CD14-positive monocyte (primary cell): ENCODE results near the gene SCAPER. TPM values are rescaled to one million over a fixed set of nuclear protein-coding genes. Genes with fewer than 3 reads are reported as not detected.

Experiments
- DNase-seq, 3 donors: peaks; one replicate each; pipeline ENCODE4 v3.0.0-alpha.2; 2011 to 2022
- H2AFZ ChIP-seq: 2 replicates; pipeline ENCODE4 v1.6.0; 2012; ENCODE audit warnings: mild to moderate bottlenecking, low read depth, low read length, inconsistent platforms; ENCODE audit not compliant: insufficient read depth, poor library complexity, severe bottlenecking
- H3K27ac ChIP-seq, 2 donors: 1 replicate in 1 of 2; 2 replicates in 1 of 2; pipeline ENCODE4 v1.5.1; 2012 to 2013; ENCODE audit warnings: low read length in 2 of 2, control low read depth in 1 of 2, inconsistent platforms in 1 of 2, low read depth in 1 of 2, mild to moderate bottlenecking in 1 of 2
- H3K27me3 ChIP-seq, 2 donors: one replicate each; pipeline versions ENCODE4 v1.6.0 to v1.6.1; 2011 to 2013; ENCODE audit warnings: low read length in 2 of 2; ENCODE audit not compliant: control insufficient read depth in 2 of 2, insufficient read depth in 2 of 2
- H3K36me3 ChIP-seq, 2 donors: replicated peaks in 1 of 2; 1 replicate in 1 of 2; 2 replicates in 1 of 2; pipeline versions ENCODE4 v1.5.1 to v1.6.1; 2012 to 2013; ENCODE audit warnings: low read length in 2 of 2, control low read depth in 1 of 2, inconsistent platforms in 1 of 2, mild to moderate bottlenecking in 1 of 2; ENCODE audit not compliant: insufficient read depth in 2 of 2, control insufficient read depth in 1 of 2
- H3K4me1 ChIP-seq, 2 donors: 1 replicate in 1 of 2; 2 replicates in 1 of 2; pipeline versions ENCODE4 v1.5.1 to v1.6.1; 2012 to 2013; ENCODE audit warnings: low read length in 2 of 2, control low read depth in 1 of 2, inconsistent platforms in 1 of 2, mild to moderate bottlenecking in 1 of 2, moderate library complexity in 1 of 2; ENCODE audit not compliant: insufficient read depth in 2 of 2, control insufficient read depth in 1 of 2
- H3K4me2 ChIP-seq: replicated peaks from 2 replicates; pipeline ENCODE3; 2012; ENCODE audit warnings: low read length, moderate library complexity, mild to moderate bottlenecking; ENCODE audit not compliant: poor library complexity, severe bottlenecking; ENCODE audit errors: extremely low read depth
- H3K4me3 ChIP-seq, 3 experiments: fragments of 200-600 bp in 1 of 3; sonication (generic) in 1 of 3; replicated peaks in 1 of 3; 1 replicate in 2 of 3; 2 replicates in 1 of 3; pipeline ENCODE4 v1.5.1; 2011 to 2013; ENCODE audit warnings: low read length in 3 of 3, mild to moderate bottlenecking in 3 of 3, control low read depth in 2 of 3, low read depth in 2 of 3, inconsistent platforms in 1 of 3, moderate library complexity in 1 of 3
- H3K79me2 ChIP-seq: 2 replicates; pipeline ENCODE4 v1.6.0; 2012; ENCODE audit warnings: mild to moderate bottlenecking, control low read depth, inconsistent platforms, low read length, moderate library complexity; ENCODE audit not compliant: insufficient read depth
- H3K9ac ChIP-seq: 2 replicates; pipeline ENCODE4 v1.6.0; 2017; ENCODE audit warnings: low read length, mild to moderate bottlenecking; ENCODE audit not compliant: insufficient read depth, poor library complexity, severe bottlenecking
- H3K9me3 ChIP-seq, 2 donors: replicated peaks in 1 of 2; 1 replicate in 1 of 2; 2 replicates in 1 of 2; pipeline versions ENCODE4 v1.5.1 to v1.6.1; 2012 to 2013; ENCODE audit warnings: low read length in 2 of 2, control low read depth in 1 of 2; ENCODE audit not compliant: control insufficient read depth in 1 of 2, insufficient read depth in 1 of 2
- H4K20me1 ChIP-seq: 2 replicates; pipeline ENCODE4 v1.6.0; 2012; ENCODE audit warnings: mild to moderate bottlenecking, low read length, control low read depth, moderate library complexity; ENCODE audit not compliant: insufficient read depth
- H3K27ac Mint-ChIP-seq, 7 donors: one replicate each; pipeline ENCODE4 v1.8.0; 2020; ENCODE audit warnings: mild to moderate bottlenecking in 7 of 7, mixed read lengths in 7 of 7, moderate library complexity in 6 of 7, inconsistent platforms in 2 of 7
- H3K27me3 Mint-ChIP-seq, 3 donors: one replicate each; pipeline ENCODE4 v1.8.0; 2021 to 2022; ENCODE audit warnings: low read depth in 3 of 3, mild to moderate bottlenecking in 3 of 3, mixed read lengths in 3 of 3, moderate library complexity in 3 of 3, inconsistent platforms in 1 of 3
- H3K36me3 Mint-ChIP-seq, 2 donors: one replicate each; pipeline ENCODE4 v1.8.0; 2020; ENCODE audit warnings: mixed read lengths in 2 of 2, inconsistent platforms in 1 of 2, mild to moderate bottlenecking in 1 of 2
- H3K4me1 Mint-ChIP-seq: one replicate; pipeline ENCODE4 v1.8.0; 2020; ENCODE audit warnings: mild to moderate bottlenecking, mixed read lengths
- H3K4me3 Mint-ChIP-seq, 2 donors: one replicate each; pipeline ENCODE4 v1.8.0; 2020; ENCODE audit warnings: mild to moderate bottlenecking in 2 of 2, mixed read lengths in 2 of 2, moderate library complexity in 1 of 2
- H3K9me3 Mint-ChIP-seq, 7 donors: one replicate each; pipeline ENCODE4 v1.8.0; 2020 to 2022; ENCODE audit warnings: mixed read lengths in 7 of 7, mild to moderate bottlenecking in 6 of 7, moderate library complexity in 6 of 7, inconsistent platforms in 2 of 7
- WGBS: methylation state at CpG from one replicate; pipeline ENCODE4 v1.1.5; 2013; ENCODE audit warnings: missing lambda C conversion rate; ENCODE audit not compliant: insufficient coverage; 5-methylcytosine and 5-hydroxymethylcytosine counted together
- intact Hi-C, 2 donors: fragments of 100-400 bp; cut with micrococcal nuclease; formaldehyde crosslinking; loops; one replicate each; pipeline versions ENCODE4 v1.15.0 to v1.15.1; 2023
- polyA plus RNA-seq, 3 donors: library from polyadenylated mRNA; depleted of rRNA in 1 of 3; unstranded in 2 of 3; stranded (reverse) in 1 of 3; fragments of 300-500 nt in 2 of 3; fragments of >200 nt in 1 of 3; fragmentation: Illumina TruSeq in 2 of 3; gene quantifications; 1 replicate in 2 of 3; 2 replicates in 1 of 3; pipeline ENCODE4 v1.2.3, GENCODE V29; 2012 to 2021
- TF ChIP-seq, protein P1 (sequence below): fragments of 200-600 bp; IDR thresholded peaks from one replicate; pipeline ENCODE4 v1.8.0; 2022; ENCODE audit warnings: antibody characterized with exemption, mild to moderate bottlenecking

SCAPER gene
- polyA plus RNA-seq, 3 donors, result 2.5 to 5.4 (median 4.2) TPM

DNA sequence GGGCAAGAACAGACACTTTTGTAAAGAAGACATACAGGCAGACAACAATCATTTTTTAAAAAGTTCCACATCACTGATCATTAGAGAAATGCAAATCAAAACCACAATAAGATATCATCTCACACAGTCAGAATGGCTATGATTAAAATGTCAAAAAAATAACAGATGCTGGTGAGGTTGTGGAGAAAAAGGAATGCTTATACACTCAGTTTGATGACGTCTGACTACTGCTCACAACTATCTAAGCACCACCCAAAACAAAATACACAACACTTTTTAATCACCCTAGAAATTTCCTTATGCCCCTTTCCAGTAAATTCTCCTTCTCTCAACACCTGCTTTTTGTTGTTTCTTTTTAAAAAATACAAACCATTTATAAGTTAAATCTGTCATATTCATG lies 339.8 kb downstream of the SCAPER start:
- peaks cover 0 to 15% (median 6%) of the 10 kb centered on the region in 7 donors for H3K9me3 Mint-ChIP-seq
- no peaks in the 10 kb centered on the region for H3K4me1 ChIP-seq
- H4K20me1 ChIP-seq, result no peaks in the 10 kb centered on the region
- no peaks in the 10 kb centered on the region for H3K9me3 ChIP-seq
- intact Hi-C loops, result no loop called here
- no peak overlapping the region for H3K4me2 ChIP-seq
- peaks cover 0 to 1% (median 0%) of the 10 kb centered on the region in 3 donors for H3K27me3 Mint-ChIP-seq
- no peak overlapping the region for H3K27ac ChIP-seq
- H3K4me3 Mint-ChIP-seq, result no peak overlapping the region
- no peak for DNase-seq
- no peak overlapping the region for H3K9ac ChIP-seq
- H3K27me3 ChIP-seq, result no peaks in the 10 kb centered on the region
- no CpG with 5 or more reads among the region's 1 CpG for WGBS
- H3K36me3 Mint-ChIP-seq, result peaks cover 5 to 6% of the 10 kb centered on the region in 2 donors
- no peak overlapping the region for H3K27ac Mint-ChIP-seq
- H3K4me3 ChIP-seq, result no peak overlapping the region
- no peaks in the 10 kb centered on the region for H3K4me1 Mint-ChIP-seq
- TF ChIP-seq, protein P1, sequence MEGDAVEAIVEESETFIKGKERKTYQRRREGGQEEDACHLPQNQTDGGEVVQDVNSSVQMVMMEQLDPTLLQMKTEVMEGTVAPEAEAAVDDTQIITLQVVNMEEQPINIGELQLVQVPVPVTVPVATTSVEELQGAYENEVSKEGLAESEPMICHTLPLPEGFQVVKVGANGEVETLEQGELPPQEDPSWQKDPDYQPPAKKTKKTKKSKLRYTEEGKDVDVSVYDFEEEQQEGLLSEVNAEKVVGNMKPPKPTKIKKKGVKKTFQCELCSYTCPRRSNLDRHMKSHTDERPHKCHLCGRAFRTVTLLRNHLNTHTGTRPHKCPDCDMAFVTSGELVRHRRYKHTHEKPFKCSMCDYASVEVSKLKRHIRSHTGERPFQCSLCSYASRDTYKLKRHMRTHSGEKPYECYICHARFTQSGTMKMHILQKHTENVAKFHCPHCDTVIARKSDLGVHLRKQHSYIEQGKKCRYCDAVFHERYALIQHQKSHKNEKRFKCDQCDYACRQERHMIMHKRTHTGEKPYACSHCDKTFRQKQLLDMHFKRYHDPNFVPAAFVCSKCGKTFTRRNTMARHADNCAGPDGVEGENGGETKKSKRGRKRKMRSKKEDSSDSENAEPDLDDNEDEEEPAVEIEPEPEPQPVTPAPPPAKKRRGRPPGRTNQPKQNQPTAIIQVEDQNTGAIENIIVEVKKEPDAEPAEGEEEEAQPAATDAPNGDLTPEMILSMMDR, result no peak
- no peak overlapping the region for H2AFZ ChIP-seq
- H3K79me2 ChIP-seq, result no peaks in the 10 kb centered on the region
- H3K36me3 ChIP-seq, result peaks cover 0 to 5% of the 10 kb centered on the region in 2 donors

DNA sequence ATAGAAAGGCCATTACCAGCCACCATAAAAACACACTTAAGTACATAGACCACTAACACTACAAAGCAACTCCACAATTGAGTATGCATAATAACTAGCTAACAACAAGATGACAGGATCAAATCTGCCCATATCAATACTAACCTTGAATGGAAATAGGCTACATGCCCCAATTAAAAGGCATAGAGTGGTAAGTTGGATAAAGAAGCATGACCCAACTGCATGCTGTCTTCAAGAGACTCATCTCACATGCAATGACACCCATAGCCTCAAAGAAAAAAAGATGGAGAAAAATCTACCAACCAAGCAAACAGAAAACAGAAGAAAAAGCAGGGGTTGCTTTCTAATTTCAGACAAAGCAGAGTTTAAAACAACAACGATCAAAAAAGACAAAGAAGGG lies 349.9 kb downstream of the SCAPER start:
- H3K79me2 ChIP-seq, result no peaks in the 10 kb centered on the region
- Mint-ChIP-seq H3K27me3 (peaks cover 0 to 1% (median 1%) of the 10 kb centered on the region in 3 donors), H3K36me3 (peaks cover 6 to 7% of the 10 kb centered on the region in 2 donors), H3K4me3 (no peak overlapping the region), H3K4me1 (no peaks in the 10 kb centered on the region), H3K27ac (no peak overlapping the region), H3K9me3 (peaks cover 5 to 16% (median 11%) of the 10 kb centered on the region in 7 donors)
- H3K9me3 ChIP-seq, result no peaks in the 10 kb centered on the region
- H3K4me2 ChIP-seq, result no peak overlapping the region
- H3K27me3 ChIP-seq, result no peaks in the 10 kb centered on the region
- no peak overlapping the region for H3K4me3 ChIP-seq
- no peaks in the 10 kb centered on the region for H4K20me1 ChIP-seq
- WGBS, result no CpG with 5 or more reads among the region's 1 CpG
- no peaks in the 10 kb centered on the region for H3K36me3 ChIP-seq
- no peak overlapping the region for H3K9ac ChIP-seq
- TF ChIP-seq, protein P1, result no peak
- no peak overlapping the region for H3K27ac ChIP-seq
- no peaks in the 10 kb centered on the region for H3K4me1 ChIP-seq
- H2AFZ ChIP-seq, result no peak overlapping the region
- intact Hi-C loops, result no loop called here
- no peak for DNase-seq
